SK-N-SH (cell line): ENCODE measurements around the gene SIL1.

Experiments
- MAX ChIP-seq: IDR thresholded peaks from 2 replicates; pipeline ENCODE4 v1.4.0; 2012; ENCODE audit warnings: low read depth
- TEAD4 ChIP-seq: IDR thresholded peaks from 2 replicates; pipeline ENCODE4 v1.4.0; 2012; ENCODE audit warnings: mild to moderate bottlenecking, borderline replicate concordance; ENCODE audit not compliant: insufficient read depth

- TF ChIP-seq MAX: no peak
- no peak for TF ChIP-seq TEAD4
Observed at GRCh38 chr5:139177809-139178588, 20.2 kb downstream of the SIL1 start.
